GM12878 (cell line): ENCODE measurements around the gene TAF9. TPM values are rescaled to one million over a fixed set of nuclear protein-coding genes. Genes with fewer than 3 reads are reported as not detected.
A peak's percentile ranks its signal among the peaks of the same experiment; 100 is the strongest.

Experiments
- ATAC-seq: fragments of 200-7000 bp; cut with Tn5 transposase; 3 replicates; pipeline ENCODE4 v1.9.1; 2020; ENCODE audit warnings: mild to moderate bottlenecking, moderate library complexity
- BruUV-seq: library from RNA; stranded (reverse); fragments of 400-500 nt; replicated peaks from 2 replicates; lab custom pipeline; 2021; lab: Mats Ljungman, UMichigan
- CTCF ChIA-PET: fragments of 300-600 bp; sonication (Branson Sonifier 250); formaldehyde crosslinking; extraction: SDS; loops from one replicate; lab custom pipeline; 2021; ENCODE audit warnings: inconsistent platforms; lab: Yijun Ruan, JAX
- POLR2A ChIA-PET: fragments of 350-600 bp; formaldehyde crosslinking; extraction: SDS; loops from one replicate; lab custom pipeline; 2021; ENCODE audit warnings: inconsistent platforms; lab: Charles Lee
- RAD21 ChIA-PET: fragments of 300-600 bp; sonication (Branson Sonifier 250); formaldehyde crosslinking; loops from one replicate; lab custom pipeline; 2023; ENCODE audit warnings: antibody characterized with exemption; ENCODE audit not compliant: unreplicated experiment; lab: Charles Lee
- SMC1A ChIA-PET: fragments of 300-600 bp; sonication (Branson Sonifier 250); formaldehyde crosslinking; loops from one replicate; lab custom pipeline; 2023; ENCODE audit not compliant: unreplicated experiment, uncharacterized antibody; lab: Charles Lee
- DNase-seq: peaks from one replicate; pipeline ENCODE4 v3.0.0-alpha.2; 2011; ENCODE audit warnings: low read depth, low spot score
- FAIRE-seq: peaks from 3 replicates; lab custom pipeline; 2011; peaks lifted over from hg19 to GRCh38; lab: Jason Lieb, UNC
- H2AFZ ChIP-seq: 2 replicates; pipeline ENCODE4 v1.6.0; 2011; ENCODE audit warnings: low read depth, low read length, control low read depth; ENCODE audit not compliant: control insufficient read depth
- H3K27ac ChIP-seq: 2 replicates; pipeline ENCODE4 v1.5.1; 2011; ENCODE audit warnings: control low read depth; ENCODE audit not compliant: control insufficient read depth, insufficient read depth
- H3K27me3 ChIP-seq, 2 experiments: replicated peaks in 1 of 2; 2 replicates each; pipeline versions ENCODE4 v1.6.0 to v1.6.1; 2011; ENCODE audit warnings: low read length in 1 of 2; ENCODE audit not compliant: control insufficient read depth in 2 of 2, insufficient read depth in 2 of 2
- H3K36me3 ChIP-seq, 2 experiments: 2 replicates each; pipeline ENCODE4 v1.5.1; 2011; ENCODE audit warnings: low read length in 1 of 2; ENCODE audit not compliant: control insufficient read depth in 2 of 2, insufficient read depth in 2 of 2
- H3K4me1 ChIP-seq: 2 replicates; pipeline ENCODE4 v1.6.1; 2011; ENCODE audit warnings: mild to moderate bottlenecking, low read length, moderate library complexity, mixed read lengths; ENCODE audit not compliant: control insufficient read depth, insufficient read depth
- H3K4me2 ChIP-seq: 2 replicates; pipeline ENCODE4 v1.6.0; 2011; ENCODE audit warnings: control low read depth; ENCODE audit not compliant: control insufficient read depth, insufficient read depth
- H3K4me3 ChIP-seq: fragments of 200-600 bp; sonication (generic); 2 replicates; pipeline ENCODE4 v1.5.1; 2016
- H3K79me2 ChIP-seq: 2 replicates; pipeline ENCODE4 v1.6.0; 2011; ENCODE audit warnings: low read length; ENCODE audit not compliant: control insufficient read depth, insufficient read depth
- H3K9ac ChIP-seq: 2 replicates; pipeline ENCODE4 v1.8.0; 2011; ENCODE audit warnings: low read length, control low read depth, mixed read lengths; ENCODE audit not compliant: control insufficient read depth, insufficient read depth
- H3K9me3 ChIP-seq: replicated peaks from 3 replicates; pipeline ENCODE4 v1.5.1; 2011; ENCODE audit warnings: mild to moderate bottlenecking, low read length; ENCODE audit not compliant: control insufficient read depth, insufficient read depth
- H4K20me1 ChIP-seq: 2 replicates; pipeline ENCODE4 v1.6.0; 2011; ENCODE audit not compliant: control insufficient read depth, insufficient read depth
- ATF7 ChIP-seq: fragments of 450-650 bp; IDR thresholded peaks from 2 replicates; pipeline ENCODE4 v1.6.1; 2016; ENCODE audit warnings: low read depth, mild to moderate bottlenecking
- CHD1 ChIP-seq: IDR thresholded peaks from 2 replicates; pipeline ENCODE4 v1.6.1; 2012; ENCODE audit warnings: low read depth, low read length, improper control_type of control experiment
- CREB1 ChIP-seq: IDR thresholded peaks from 2 replicates; pipeline ENCODE4 v1.6.1; 2012; ENCODE audit warnings: low read depth, mild to moderate bottlenecking, inconsistent platforms
- CREM ChIP-seq: IDR thresholded peaks from 2 replicates; pipeline ENCODE4 v1.6.1; 2014; ENCODE audit warnings: antibody characterized with exemption, low read depth
- KLF5 ChIP-seq: fragments of 450-650 bp; IDR thresholded peaks from 2 replicates; pipeline ENCODE4 v1.6.1; 2014; ENCODE audit warnings: mild to moderate bottlenecking; ENCODE audit not compliant: partially characterized antibody
- POLR2AphosphoS5 ChIP-seq: IDR thresholded peaks from 2 replicates; pipeline ENCODE4 v1.6.1; 2011; ENCODE audit warnings: mild to moderate bottlenecking, low read length, inconsistent platforms
- RAD21 ChIP-seq: IDR thresholded peaks from 2 replicates; pipeline ENCODE4 v1.6.1; 2011; ENCODE audit warnings: mild to moderate bottlenecking, low read depth, low read length, moderate library complexity; ENCODE audit not compliant: insufficient read depth
- SPI1 ChIP-seq: IDR thresholded peaks from 2 replicates; pipeline ENCODE4 v1.6.1; 2011; ENCODE audit warnings: low read depth, mild to moderate bottlenecking, low read length, moderate library complexity, borderline replicate concordance; ENCODE audit not compliant: insufficient read depth
- TCF12 ChIP-seq: IDR thresholded peaks from 2 replicates; pipeline ENCODE4 v1.6.1; 2011; ENCODE audit warnings: low read depth, mild to moderate bottlenecking, low read length
- TCF3 ChIP-seq: IDR thresholded peaks from 2 replicates; pipeline ENCODE4 v1.6.1; 2012; ENCODE audit warnings: low read depth, mild to moderate bottlenecking, low read length, borderline replicate concordance; ENCODE audit not compliant: insufficient read depth
- WGBS: methylation state at CpG from one replicate; pipeline ENCODE4 v1.1.6; 2016; ENCODE audit warnings: low lambda C conversion rate; ENCODE audit not compliant: insufficient replicate concordance, insufficient coverage; ENCODE audit errors: missing lambda C conversion rate; 5-methylcytosine and 5-hydroxymethylcytosine counted together
- in situ Hi-C: fragments of 300-500 bp; cut with MboI; formaldehyde crosslinking; loops from 9 replicates; pipeline ENCODE4 v1.14.3; 2018; ENCODE audit warnings: mixed read lengths
- intact Hi-C: fragments of 100-400 bp; cut with micrococcal nuclease; formaldehyde crosslinking; loops from one replicate; pipeline ENCODE4 v1.14.2; 2022; ENCODE audit not compliant: unreplicated experiment
- polyA plus RNA-seq, 11 experiments: library from polyadenylated mRNA; depleted of rRNA in 4 of 11; unstranded in 6 of 11; stranded (reverse) in 5 of 11; fragments of >200 nt; fragmentation: Nextera tagmentation in 4 of 11; fragmentation: Illumina TruSeq in 1 of 11; extraction: Ambion mirVana in 4 of 11; extraction: Trizol in 1 of 11; gene quantifications; 1 replicate in 1 of 11; 2 replicates in 10 of 11; pipeline versions ENCODE4 v1.2.1 to v1.2.3, GENCODE V29; 2011 to 2016; ENCODE audit warnings: inconsistent platforms in 2 of 11, missing spikeins in 2 of 11, low read depth in 1 of 11
- total RNA-seq, 4 experiments: library from RNA; depleted of rRNA in 3 of 4; stranded (reverse); fragments of >200 nt in 3 of 4; fragmentation: Illumina TruSeq in 1 of 4; extraction: Trizol in 1 of 4; gene quantifications; 2 replicates each; pipeline versions ENCODE4 v1.2.1 to v1.2.3, GENCODE V29; 2013 to 2021
- TF ChIP-seq, protein P1 (sequence below): fragments of 450-650 bp; IDR thresholded peaks from 2 replicates; pipeline ENCODE4 v1.6.1; 2016; ENCODE audit warnings: mild to moderate bottlenecking
- TF ChIP-seq, protein P2 (sequence below): IDR thresholded peaks from 2 replicates; pipeline ENCODE4 v1.6.1; 2012; ENCODE audit warnings: mild to moderate bottlenecking, low read depth, low read length
- TF ChIP-seq, protein P3 (sequence below), 3 experiments: IDR thresholded peaks in 2 of 3; conservative IDR thresholded peaks in 1 of 3; 2 replicates each; pipeline ENCODE4 v1.5.1; 2011; ENCODE audit warnings: low read depth in 3 of 3, low read length in 3 of 3, mild to moderate bottlenecking in 3 of 3, control low read depth in 2 of 3, moderate library complexity in 2 of 3, inconsistent platforms in 1 of 3, mixed read lengths in 1 of 3; ENCODE audit not compliant: control insufficient read depth in 2 of 3, insufficient read depth in 1 of 3; ENCODE audit errors: extremely low read depth in 1 of 3
- TF ChIP-seq, protein P4 (sequence below): IDR thresholded peaks from 2 replicates; pipeline ENCODE4 v1.6.1; 2012; ENCODE audit warnings: low read depth, low read length, improper control_type of control experiment
- TF ChIP-seq, protein P5 (sequence below): IDR thresholded peaks from 2 replicates; pipeline ENCODE4 v1.6.1; 2011; ENCODE audit warnings: mild to moderate bottlenecking, low read depth, low read length, moderate library complexity; ENCODE audit not compliant: insufficient replicate concordance

The TAF9 gene
- total and polyA plus RNA-seq, 10 of the 15 experiments (the other 5 are each of a cell fraction or from before 2014, with no cell fraction given) = 64.4 to 318 (median 150) TPM

DNA sequence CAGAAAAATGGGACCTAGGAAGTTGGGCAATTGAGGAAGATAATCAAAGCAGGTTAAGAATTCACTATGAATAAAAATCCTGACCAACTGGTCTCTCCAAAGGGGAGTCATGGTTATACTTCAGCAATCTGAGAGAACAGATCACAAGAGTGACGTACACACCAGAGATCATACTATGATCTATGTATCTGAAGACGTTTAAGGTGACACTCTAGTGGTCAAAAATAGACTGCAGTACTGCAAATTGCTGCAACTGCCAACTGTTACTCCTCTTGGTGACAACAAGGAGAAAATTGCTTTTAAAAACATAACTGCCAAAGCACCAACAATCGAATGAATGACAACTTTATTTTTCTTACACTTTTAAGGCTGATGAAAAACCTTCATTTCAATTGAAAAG is 4.9 kb downstream of the TAF9 start:
- ChIA-PET SMC1A (interaction anchor here (1.5 kb wide), 1 partner anchor 10 kb away, joined by 3 read pairs; no protein-coding TSS in a partner anchor), CTCF (no interaction called here), RAD21 (no interaction called here), POLR2A (no interaction called here)
- Histone ChIP-seq H3K27ac (no peak overlapping the region), H3K4me1 (no peaks in the 10 kb centered on the region), H3K4me3 (no peak overlapping the region), H2AFZ (no peak overlapping the region), H3K4me2 (no peak overlapping the region), H3K9me3 (no peaks in the 10 kb centered on the region), H3K27me3 (no peaks in the 10 kb centered on the region), H3K36me3 (peaks cover 0 to 22% of the 10 kb centered on the region in 2 experiments; a peak in 3 of 4 replicates), H4K20me1 (no peaks in the 10 kb centered on the region), H3K9ac (no peak overlapping the region), H3K79me2 (peaks cover 53% of the 10 kb centered on the region)
- intact Hi-C loops = loop anchor here (10.0 kb wide), 3 partner anchors 100 to 200 kb away; partner anchors contain the start of genes CCNB1 and CDK7
- DNase-seq (no peak), FAIRE-seq (no peak), ATAC-seq (peak; percentile 55)
- no TSS peak for BruUV-seq
- 69% methylated on average over 3 of the region's 3 CpGs for WGBS
- in situ Hi-C loops = no loop called here
- TF ChIP-seq SPI1 (no peak), CREM (0 out of 2 replicates have a peak, but pooled peaks have one; percentile 18), TCF3 (no peak), ATF7 (no peak), KLF5 (no peak), RAD21 (peak; percentile 17; the same call in 1 of the 2 replicates), POLR2AphosphoS5 (no peak), TCF12 (no peak), CHD1 (no peak), CREB1 (peak; percentile 44; the same call in 1 of the 2 replicates)
- TF ChIP-seq, protein P1, sequence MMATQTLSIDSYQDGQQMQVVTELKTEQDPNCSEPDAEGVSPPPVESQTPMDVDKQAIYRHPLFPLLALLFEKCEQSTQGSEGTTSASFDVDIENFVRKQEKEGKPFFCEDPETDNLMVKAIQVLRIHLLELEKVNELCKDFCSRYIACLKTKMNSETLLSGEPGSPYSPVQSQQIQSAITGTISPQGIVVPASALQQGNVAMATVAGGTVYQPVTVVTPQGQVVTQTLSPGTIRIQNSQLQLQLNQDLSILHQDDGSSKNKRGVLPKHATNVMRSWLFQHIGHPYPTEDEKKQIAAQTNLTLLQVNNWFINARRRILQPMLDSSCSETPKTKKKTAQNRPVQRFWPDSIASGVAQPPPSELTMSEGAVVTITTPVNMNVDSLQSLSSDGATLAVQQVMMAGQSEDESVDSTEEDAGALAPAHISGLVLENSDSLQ = 0 out of 2 replicates have a peak, but pooled peaks have one; percentile 23
- TF ChIP-seq, protein P2, sequence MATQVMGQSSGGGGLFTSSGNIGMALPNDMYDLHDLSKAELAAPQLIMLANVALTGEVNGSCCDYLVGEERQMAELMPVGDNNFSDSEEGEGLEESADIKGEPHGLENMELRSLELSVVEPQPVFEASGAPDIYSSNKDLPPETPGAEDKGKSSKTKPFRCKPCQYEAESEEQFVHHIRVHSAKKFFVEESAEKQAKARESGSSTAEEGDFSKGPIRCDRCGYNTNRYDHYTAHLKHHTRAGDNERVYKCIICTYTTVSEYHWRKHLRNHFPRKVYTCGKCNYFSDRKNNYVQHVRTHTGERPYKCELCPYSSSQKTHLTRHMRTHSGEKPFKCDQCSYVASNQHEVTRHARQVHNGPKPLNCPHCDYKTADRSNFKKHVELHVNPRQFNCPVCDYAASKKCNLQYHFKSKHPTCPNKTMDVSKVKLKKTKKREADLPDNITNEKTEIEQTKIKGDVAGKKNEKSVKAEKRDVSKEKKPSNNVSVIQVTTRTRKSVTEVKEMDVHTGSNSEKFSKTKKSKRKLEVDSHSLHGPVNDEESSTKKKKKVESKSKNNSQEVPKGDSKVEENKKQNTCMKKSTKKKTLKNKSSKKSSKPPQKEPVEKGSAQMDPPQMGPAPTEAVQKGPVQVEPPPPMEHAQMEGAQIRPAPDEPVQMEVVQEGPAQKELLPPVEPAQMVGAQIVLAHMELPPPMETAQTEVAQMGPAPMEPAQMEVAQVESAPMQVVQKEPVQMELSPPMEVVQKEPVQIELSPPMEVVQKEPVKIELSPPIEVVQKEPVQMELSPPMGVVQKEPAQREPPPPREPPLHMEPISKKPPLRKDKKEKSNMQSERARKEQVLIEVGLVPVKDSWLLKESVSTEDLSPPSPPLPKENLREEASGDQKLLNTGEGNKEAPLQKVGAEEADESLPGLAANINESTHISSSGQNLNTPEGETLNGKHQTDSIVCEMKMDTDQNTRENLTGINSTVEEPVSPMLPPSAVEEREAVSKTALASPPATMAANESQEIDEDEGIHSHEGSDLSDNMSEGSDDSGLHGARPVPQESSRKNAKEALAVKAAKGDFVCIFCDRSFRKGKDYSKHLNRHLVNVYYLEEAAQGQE = no peak
- TF ChIP-seq, protein P3, sequence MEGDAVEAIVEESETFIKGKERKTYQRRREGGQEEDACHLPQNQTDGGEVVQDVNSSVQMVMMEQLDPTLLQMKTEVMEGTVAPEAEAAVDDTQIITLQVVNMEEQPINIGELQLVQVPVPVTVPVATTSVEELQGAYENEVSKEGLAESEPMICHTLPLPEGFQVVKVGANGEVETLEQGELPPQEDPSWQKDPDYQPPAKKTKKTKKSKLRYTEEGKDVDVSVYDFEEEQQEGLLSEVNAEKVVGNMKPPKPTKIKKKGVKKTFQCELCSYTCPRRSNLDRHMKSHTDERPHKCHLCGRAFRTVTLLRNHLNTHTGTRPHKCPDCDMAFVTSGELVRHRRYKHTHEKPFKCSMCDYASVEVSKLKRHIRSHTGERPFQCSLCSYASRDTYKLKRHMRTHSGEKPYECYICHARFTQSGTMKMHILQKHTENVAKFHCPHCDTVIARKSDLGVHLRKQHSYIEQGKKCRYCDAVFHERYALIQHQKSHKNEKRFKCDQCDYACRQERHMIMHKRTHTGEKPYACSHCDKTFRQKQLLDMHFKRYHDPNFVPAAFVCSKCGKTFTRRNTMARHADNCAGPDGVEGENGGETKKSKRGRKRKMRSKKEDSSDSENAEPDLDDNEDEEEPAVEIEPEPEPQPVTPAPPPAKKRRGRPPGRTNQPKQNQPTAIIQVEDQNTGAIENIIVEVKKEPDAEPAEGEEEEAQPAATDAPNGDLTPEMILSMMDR (IDR thresholded peaks at IDR 0.05 in 2 of 3, conservative IDR thresholded peaks at IDR 0.05 in 1 of 3; ENCODE audit: control insufficient read depth in 2 of 3, extremely low read depth in 1 of 3, insufficient read depth in 1 of 3, low read depth in 3 of 3, low read length in 3 of 3) = peak; percentile 27 to 58 (median 58)
- TF ChIP-seq, protein P4, sequence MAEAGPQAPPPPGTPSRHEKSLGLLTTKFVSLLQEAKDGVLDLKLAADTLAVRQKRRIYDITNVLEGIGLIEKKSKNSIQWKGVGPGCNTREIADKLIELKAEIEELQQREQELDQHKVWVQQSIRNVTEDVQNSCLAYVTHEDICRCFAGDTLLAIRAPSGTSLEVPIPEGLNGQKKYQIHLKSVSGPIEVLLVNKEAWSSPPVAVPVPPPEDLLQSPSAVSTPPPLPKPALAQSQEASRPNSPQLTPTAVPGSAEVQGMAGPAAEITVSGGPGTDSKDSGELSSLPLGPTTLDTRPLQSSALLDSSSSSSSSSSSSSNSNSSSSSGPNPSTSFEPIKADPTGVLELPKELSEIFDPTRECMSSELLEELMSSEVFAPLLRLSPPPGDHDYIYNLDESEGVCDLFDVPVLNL = no peak
- TF ChIP-seq, protein P5, sequence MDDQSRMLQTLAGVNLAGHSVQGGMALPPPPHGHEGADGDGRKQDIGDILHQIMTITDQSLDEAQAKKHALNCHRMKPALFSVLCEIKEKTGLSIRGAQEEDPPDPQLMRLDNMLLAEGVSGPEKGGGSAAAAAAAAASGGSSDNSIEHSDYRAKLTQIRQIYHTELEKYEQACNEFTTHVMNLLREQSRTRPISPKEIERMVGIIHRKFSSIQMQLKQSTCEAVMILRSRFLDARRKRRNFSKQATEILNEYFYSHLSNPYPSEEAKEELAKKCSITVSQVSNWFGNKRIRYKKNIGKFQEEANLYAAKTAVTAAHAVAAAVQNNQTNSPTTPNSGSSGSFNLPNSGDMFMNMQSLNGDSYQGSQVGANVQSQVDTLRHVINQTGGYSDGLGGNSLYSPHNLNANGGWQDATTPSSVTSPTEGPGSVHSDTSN = no peak
